Testis (tissue), 2 donors: ENCODE measurements around the gene AK9.

Source experiments
- POLR2A ChIP-seq: fragments of 450-650 bp; IDR thresholded peaks from one replicate; pipeline ENCODE4 v1.6.1; 2017; ENCODE audit warnings: antibody characterized with exemption, mild to moderate bottlenecking, moderate library complexity
- TF ChIP-seq, protein P1 (sequence below), 3 experiments: fragments of 450-650 bp in 2 of 3; fragments of 200-600 bp in 1 of 3; sonication (generic) in 1 of 3; IDR thresholded peaks; one replicate each; pipeline ENCODE4 v1.5.1; 2016 to 2019; ENCODE audit warnings: antibody characterized with exemption in 3 of 3, mild to moderate bottlenecking in 2 of 3, moderate library complexity in 1 of 3

- TF ChIP-seq, protein P1, sequence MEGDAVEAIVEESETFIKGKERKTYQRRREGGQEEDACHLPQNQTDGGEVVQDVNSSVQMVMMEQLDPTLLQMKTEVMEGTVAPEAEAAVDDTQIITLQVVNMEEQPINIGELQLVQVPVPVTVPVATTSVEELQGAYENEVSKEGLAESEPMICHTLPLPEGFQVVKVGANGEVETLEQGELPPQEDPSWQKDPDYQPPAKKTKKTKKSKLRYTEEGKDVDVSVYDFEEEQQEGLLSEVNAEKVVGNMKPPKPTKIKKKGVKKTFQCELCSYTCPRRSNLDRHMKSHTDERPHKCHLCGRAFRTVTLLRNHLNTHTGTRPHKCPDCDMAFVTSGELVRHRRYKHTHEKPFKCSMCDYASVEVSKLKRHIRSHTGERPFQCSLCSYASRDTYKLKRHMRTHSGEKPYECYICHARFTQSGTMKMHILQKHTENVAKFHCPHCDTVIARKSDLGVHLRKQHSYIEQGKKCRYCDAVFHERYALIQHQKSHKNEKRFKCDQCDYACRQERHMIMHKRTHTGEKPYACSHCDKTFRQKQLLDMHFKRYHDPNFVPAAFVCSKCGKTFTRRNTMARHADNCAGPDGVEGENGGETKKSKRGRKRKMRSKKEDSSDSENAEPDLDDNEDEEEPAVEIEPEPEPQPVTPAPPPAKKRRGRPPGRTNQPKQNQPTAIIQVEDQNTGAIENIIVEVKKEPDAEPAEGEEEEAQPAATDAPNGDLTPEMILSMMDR (IDR thresholded peaks at IDR 0.05): no peak
- no peak for TF ChIP-seq POLR2A
Measured at GRCh38 chr6:109715616-109716015, 24.6 kb upstream of the AK9 start.
